Measurements from ENCODE around the gene IGFBP6. TPM values are rescaled to one million over a fixed set of nuclear protein-coding genes. Genes with fewer than 3 reads are reported as not detected.

Gene IGFBP6
- total and polyA plus RNA-seq, 2 donors (not counting 1 experiment from before 2014, with no cell fraction given): 0.30 TPM; not detected in 1

GRCh38 chr12:53065975-53066931, 31.2 kb upstream of the IGFBP6 start:
- Mint-ChIP-seq H3K27me3 (no peaks in the 10 kb centered on the region), H3K4me1 (peaks cover 5% of the 10 kb centered on the region), H3K4me3 (no peak overlapping the region), H3K27ac (peak overlapping the region; percentile 26), H3K9me3 (ENCODE audit: insufficient read depth) (no peaks in the 10 kb centered on the region)
- H2AFZ ChIP-seq (ENCODE audit: insufficient read depth, low read depth, low read length, poor library complexity, severe bottlenecking): no peak overlapping the region
- no peak overlapping the region for H3K4me3 ChIP-seq (ENCODE audit: control extremely low read depth in 1 of 5, extremely low read depth in 1 of 5, insufficient read depth in 1 of 5, low read depth in 2 of 5, low read length in 4 of 5)
- peaks cover 0 to 63% of the 10 kb centered on the region in 2 experiments for H3K36me3 ChIP-seq (replicated peaks in 1 of 2; ENCODE audit: control extremely low read depth in 1 of 2, control insufficient read depth in 1 of 2, extremely low read depth in 1 of 2, insufficient read depth in 2 of 2, low read length in 1 of 2)
- H3K9ac ChIP-seq (ENCODE audit: low read length): no peak overlapping the region
- no peak overlapping the region for H3K27ac ChIP-seq (ENCODE audit: low read length in 2 of 2)
- peaks cover 0 to 2% of the 10 kb centered on the region in 2 donors for H3K4me1 ChIP-seq (ENCODE audit: control insufficient read depth in 2 of 2, insufficient read depth in 2 of 2, low read length in 2 of 2)
- POLR2A ChIA-PET: interaction anchor here (0.5 to 2.6 kb wide), 3 partner anchors 13 to 131 kb away, joined by 3 to 7 read pairs (median 5); partner anchors contain the start of gene SPRYD3
- CTCF ChIA-PET: interaction anchor here (0.6 to 14.1 kb wide), 34 partner anchors 10 to 703 kb away, joined by 3 to 344 read pairs (median 5); partner anchors contain the start of genes AAAS, CSAD, EIF4B and IGFBP6
- DNase-seq: peak; percentile 77
- H3K9me3 ChIP-seq (ENCODE audit: control extremely low read depth in 1 of 3, control insufficient read depth in 2 of 3, insufficient read depth in 1 of 3, low read length in 2 of 3): peaks cover 0 to 3% (median 0%) of the 10 kb centered on the region in 3 donors
- TF ChIP-seq EZH2 (IDR thresholded peaks at IDR 0.05; ENCODE audit: borderline replicate concordance, insufficient read depth, low read depth, low read length, poor library complexity, severe bottlenecking): no peak
- peak; percentile 87 for TF ChIP-seq CTCF (IDR thresholded peaks at IDR 0.05)
- peaks cover 28% of the 10 kb centered on the region for H4K20me1 ChIP-seq (ENCODE audit: control insufficient read depth, insufficient read depth, low read length, poor library complexity, severe bottlenecking)
- H3K79me2 ChIP-seq (ENCODE audit: control insufficient read depth, insufficient read depth, low read length): no peaks in the 10 kb centered on the region
- intact Hi-C loops (cut with micrococcal nuclease): loop anchor here (1.0 to 5.0 kb wide), 3 partner anchors 13 to 131 kb away; partner anchors contain the start of gene SPRYD3
- 43% methylated on average over 16 of the region's 24 CpGs for whole genome bisulfite sequencing (ENCODE audit: insufficient coverage)
- no peak overlapping the region for H3K4me2 ChIP-seq (replicated peaks; ENCODE audit: low read depth, low read length, poor library complexity, severe bottlenecking)
- ATAC-seq (ENCODE audit: low read depth): peak; percentile 75
- no peaks in the 10 kb centered on the region for H3K27me3 ChIP-seq (replicated peaks in 1 of 4; ENCODE audit: control extremely low read depth in 1 of 4, control insufficient read depth in 3 of 4, insufficient read depth in 4 of 4, low read length in 3 of 4)

All from B cell (primary cell).